GM18502 (cell line): Measurements from ENCODE around the gene TBC1D21.

Experiments
- ATAC-seq: cut with Tn5 transposase; IDR thresholded peaks from one replicate; pipeline ENCODE4 v1.9.1; 2021; ENCODE audit warnings: mild to moderate bottlenecking; ENCODE audit not compliant: unreplicated experiment, poor library complexity

The TBC1D21 gene

GRCh38 chr15:73886717-73887345 lies 13.5 kb downstream of the TBC1D21 start:
- ATAC-seq, result no peak

- ATAC-seq, result no peak
Observed at GRCh38 chr15:73887481-73887880, 14.1 kb downstream of the TBC1D21 start.

GRCh38 chr15:73888224-73889041 lies 15.1 kb downstream of the TBC1D21 start:
- no peak for ATAC-seq

- no peak for ATAC-seq
Observed at GRCh38 chr15:73889053-73889761, 15.8 kb downstream of the TBC1D21 start.

- no peak for ATAC-seq
Observed at GRCh38 chr15:73889762-73890124, 16.4 kb downstream of the TBC1D21 start.

- ATAC-seq, result no peak
Observed at GRCh38 chr15:73891328-73892315, 18.3 kb downstream of the TBC1D21 start.

- no peak for ATAC-seq
Observed at GRCh38 chr15:73892446-73893226, 19.3 kb downstream of the TBC1D21 start.

- no peak for ATAC-seq
Observed at GRCh38 chr15:73894133-73894814, 20.9 kb downstream of the TBC1D21 start.

- no peak for ATAC-seq
Observed at GRCh38 chr15:73897441-73898261, 24.3 kb downstream of the TBC1D21 start.

- ATAC-seq, result no peak
Observed at GRCh38 chr15:73899197-73900094, 26.1 kb downstream of the TBC1D21 start.

GRCh38 chr15:73900095-73900712 lies 26.8 kb downstream of the TBC1D21 start:
- no peak for ATAC-seq

GRCh38 chr15:73901126-73901810 lies 27.9 kb downstream of the TBC1D21 start:
- no peak for ATAC-seq

- ATAC-seq, result no peak
Observed at GRCh38 chr15:73902121-73903020, 29.0 kb downstream of the TBC1D21 start.

GRCh38 chr15:73904026-73904815 lies 30.9 kb downstream of the TBC1D21 start:
- no peak for ATAC-seq
